ENCODE measurements around the gene SLAIN2. TPM values are rescaled to one million over a fixed set of nuclear protein-coding genes. Genes with fewer than 3 reads are reported as not detected.
"Not testable (repeated sequence)": the region's sequence is repeated elsewhere in the genome, so short reads cannot be mapped to it uniquely, and the experiment has no call there.

SLAIN2 gene
- 10 to 100 TPM; 82.1 to 87.0 TPM for total RNA-seq
- polyA plus RNA-seq (ENCODE audit: insufficient read length in 6 of 6): 10 to 100 TPM; 60.1 to 71.4 (median 63.6) TPM
- long read RNA-seq, donor 1, full-length matches to known transcripts: 5 of 43 reads
- long read RNA-seq, donor 1, partial matches to known transcripts: 38 of 43 reads
- long read RNA-seq, donor 1, other reads (novel, unspliced or antisense): 0 of 43 reads
- long read RNA-seq, donor 2, full-length matches to known transcripts: 1 of 21 reads
- long read RNA-seq, donor 2, partial matches to known transcripts: 20 of 21 reads
- long read RNA-seq, donor 2, other reads (novel, unspliced or antisense): 0 of 21 reads
- long read RNA-seq, donor 3: 0 reads
- long read RNA-seq, donor 4, full-length matches to known transcripts: 1 of 13 reads
- long read RNA-seq, donor 4, partial matches to known transcripts: 10 of 13 reads
- long read RNA-seq, donor 4, other reads (novel, unspliced or antisense): 2 of 13 reads
- long read RNA-seq, donor 5, full-length matches to known transcripts: 2 of 2 reads
- long read RNA-seq, donor 5, partial matches to known transcripts: 0 of 2 reads
- long read RNA-seq, donor 5, other reads (novel, unspliced or antisense): 0 of 2 reads
- long read RNA-seq, donor 6: 0 reads
- long read RNA-seq, donor 7, full-length matches to known transcripts: 4 of 4 reads
- long read RNA-seq, donor 7, partial matches to known transcripts: 0 of 4 reads
- long read RNA-seq, donor 7, other reads (novel, unspliced or antisense): 0 of 4 reads
- long read RNA-seq, donor 8, full-length matches to known transcripts: 3 of 14 reads
- long read RNA-seq, donor 8, partial matches to known transcripts: 11 of 14 reads
- long read RNA-seq, donor 8, other reads (novel, unspliced or antisense): 0 of 14 reads
- long read RNA-seq, donor 9: 0 reads
- long read RNA-seq, donor 10, partial matches to known transcripts: 4 of 6 reads
- long read RNA-seq, donor 10, other reads (novel, unspliced or antisense): 2 of 6 reads
- long read RNA-seq, donor 11, full-length matches to known transcripts: 2 of 10 reads
- long read RNA-seq, donor 11, partial matches to known transcripts: 8 of 10 reads
- long read RNA-seq, donor 11, other reads (novel, unspliced or antisense): 0 of 10 reads
- long read RNA-seq, donor 12, full-length matches to known transcripts: 1 of 1 reads
- long read RNA-seq, donor 12, partial matches to known transcripts: 0 of 1 reads
- long read RNA-seq, donor 12, other reads (novel, unspliced or antisense): 0 of 1 reads

GRCh38 chr4:48340965-48341775, at the start of gene SLAIN2:
Gene SLAIN2, plus strand, starts transcription at chr4:48341529. Its CDS starts 211 bp downstream, at chr4:48341740.
- DNase-seq: peak; percentile 97 to 100 (median 99)
- no peaks in the 10 kb centered on the region for H3K9me3 ChIP-seq
- H3K4me1 ChIP-seq: peaks cover 10 to 40% of the 10 kb centered on the region in 2 donors
- peak; percentile 25 to 54 for TF ChIP-seq CTCF (IDR thresholded peaks at IDR 0.05)
- peak within 1 kb of the TSS; percentile 97 to 99 for H3K27ac ChIP-seq
- intact Hi-C loops (cut with DNase I): no loop called here
- H3K27me3 ChIP-seq: no peaks in the 10 kb centered on the region
- H3K4me3 ChIP-seq: peak within 1 kb of the TSS; percentile 77 to 96
- peak; percentile 95 for ATAC-seq
- H3K36me3 ChIP-seq: no peaks in the 10 kb centered on the region

DNA sequence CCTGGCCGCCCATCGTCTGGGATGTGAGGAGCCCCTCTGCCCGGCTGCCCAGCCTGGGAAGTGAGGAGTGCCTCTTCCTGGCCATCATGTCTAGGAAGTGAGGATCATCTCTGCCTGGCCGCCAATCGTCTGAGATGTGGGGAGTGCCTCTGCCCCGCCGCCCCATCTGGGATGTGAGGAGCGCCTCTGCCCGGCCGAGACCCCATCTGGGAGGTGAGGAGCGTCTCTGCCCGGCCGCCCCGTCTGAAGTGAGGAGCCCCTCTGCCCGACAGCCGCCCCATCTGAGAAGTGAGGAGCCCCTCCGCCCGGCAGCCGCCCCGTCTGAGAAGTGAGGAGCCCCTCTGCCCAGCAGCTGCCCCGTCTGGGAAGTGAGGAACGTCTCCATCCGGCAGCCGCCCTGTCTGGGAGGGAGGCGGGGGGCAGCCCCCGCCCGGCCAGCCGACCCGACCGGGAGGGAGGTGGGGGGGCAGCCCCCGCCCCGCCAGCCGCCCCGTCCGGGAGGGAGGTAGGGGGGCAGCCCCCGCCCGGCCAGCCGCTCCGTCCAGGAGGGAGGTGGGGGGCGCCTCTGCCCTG, 49.0 kb upstream of the SLAIN2 start:
- DNase-seq; H3K9me3 ChIP-seq; intact Hi-C loops (cut with DNase I); H3K27me3 ChIP-seq; H3K4me3 ChIP-seq; H3K27ac ChIP-seq; H3K4me1 ChIP-seq; ATAC-seq; H3K36me3 ChIP-seq: not testable (repeated sequence)

GRCh38 chr4:48295116-48295515, 46.2 kb upstream of the SLAIN2 start:
- no peak for DNase-seq
- H3K9me3 ChIP-seq: no peaks in the 10 kb centered on the region
- intact Hi-C loops (cut with DNase I): no loop called here
- no peaks in the 10 kb centered on the region for H3K27me3 ChIP-seq
- ATAC-seq: no peak
- no peaks in the 10 kb centered on the region for H3K36me3 ChIP-seq
- H3K4me1 ChIP-seq: no peaks in the 10 kb centered on the region
- no peak overlapping the region for H3K27ac ChIP-seq
- no peak for TF ChIP-seq CTCF (IDR thresholded peaks at IDR 0.05)
- no peak overlapping the region for H3K4me3 ChIP-seq

DNA sequence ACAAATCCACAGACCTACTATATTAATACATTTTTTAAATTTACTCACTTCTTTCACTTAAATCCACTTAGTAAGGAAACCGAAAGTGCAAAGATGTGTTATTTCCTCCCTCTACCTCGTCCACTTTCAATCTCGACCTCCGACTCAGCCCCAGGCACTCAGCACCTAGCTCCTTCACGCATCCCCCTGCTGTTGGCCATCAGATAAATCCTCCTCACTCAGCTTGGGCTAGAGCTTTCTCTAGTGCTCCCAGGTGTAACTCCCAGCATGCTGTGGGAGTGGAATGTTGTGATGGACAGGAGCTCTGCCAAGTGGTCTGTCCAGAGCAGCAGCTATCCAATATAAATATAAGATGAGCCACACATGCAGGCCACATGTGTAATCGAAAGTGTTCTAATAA, 45.0 kb upstream of the SLAIN2 start:
- DNase-seq (no peak), ATAC-seq (no peak)
- no peaks in the 10 kb centered on the region for H3K4me1 ChIP-seq
- no peak overlapping the region for H3K27ac ChIP-seq
- H3K4me3 ChIP-seq: no peak overlapping the region
- TF ChIP-seq CTCF (IDR thresholded peaks at IDR 0.05): no peak
- no peaks in the 10 kb centered on the region for H3K27me3 ChIP-seq
- intact Hi-C loops (cut with DNase I): no loop called here
- no peaks in the 10 kb centered on the region for H3K36me3 ChIP-seq
- no peaks in the 10 kb centered on the region for H3K9me3 ChIP-seq

Data from left lung (tissue), 14 donors.